ENCODE results near the gene CYSRT1.

Gene CYSRT1, protein sequence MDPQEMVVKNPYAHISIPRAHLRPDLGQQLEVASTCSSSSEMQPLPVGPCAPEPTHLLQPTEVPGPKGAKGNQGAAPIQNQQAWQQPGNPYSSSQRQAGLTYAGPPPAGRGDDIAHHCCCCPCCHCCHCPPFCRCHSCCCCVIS

DNA sequence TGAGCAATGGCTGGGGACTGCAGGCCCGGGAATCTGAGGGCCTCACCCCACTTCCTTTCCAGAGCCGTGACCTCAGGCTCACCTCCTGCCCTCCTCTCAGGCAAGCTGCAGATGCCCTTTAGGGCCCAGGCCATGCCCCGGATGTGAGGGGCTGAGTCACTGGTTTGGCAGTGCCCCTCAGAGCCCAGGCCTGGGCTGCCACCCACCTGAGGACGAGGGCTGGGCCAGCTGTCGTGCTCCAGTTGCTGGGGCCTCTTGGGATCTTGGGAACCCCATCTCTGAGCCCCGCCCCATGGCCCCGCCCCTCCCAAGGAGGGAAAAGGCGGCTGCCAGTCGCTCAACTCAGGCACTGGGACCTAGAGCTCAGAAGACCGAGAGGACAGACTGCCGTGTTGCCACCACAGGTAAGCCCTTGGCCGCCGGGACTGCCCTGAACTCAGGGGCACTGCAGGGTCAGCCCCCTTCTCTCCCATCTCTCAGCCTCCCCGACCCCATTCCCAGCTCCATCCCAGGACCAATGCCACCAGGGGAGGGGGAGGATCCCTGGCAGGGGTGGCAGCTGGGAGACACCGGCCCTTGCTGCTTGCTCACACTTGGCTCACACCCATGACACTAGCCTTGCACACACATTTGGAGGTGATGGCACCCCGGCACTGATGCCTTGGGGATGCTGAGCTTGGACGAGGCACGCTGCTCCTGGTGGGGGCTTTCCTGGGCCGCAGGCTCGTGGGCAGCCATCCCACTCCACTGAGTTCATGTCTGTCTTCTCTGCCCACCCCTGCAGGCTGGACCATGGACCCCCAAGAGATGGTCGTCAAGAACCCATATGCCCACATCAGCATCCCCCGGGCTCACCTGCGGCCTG is at the start of gene CYSRT1:
Gene CYSRT1 (plus strand): TSS at position 345 of the 865 bp plus-strand sequence. CDS start 448 bp downstream, at position 793.
- DNase-seq (ENCODE audit: low read depth): no peak
- TF ChIP-seq, protein P1, sequence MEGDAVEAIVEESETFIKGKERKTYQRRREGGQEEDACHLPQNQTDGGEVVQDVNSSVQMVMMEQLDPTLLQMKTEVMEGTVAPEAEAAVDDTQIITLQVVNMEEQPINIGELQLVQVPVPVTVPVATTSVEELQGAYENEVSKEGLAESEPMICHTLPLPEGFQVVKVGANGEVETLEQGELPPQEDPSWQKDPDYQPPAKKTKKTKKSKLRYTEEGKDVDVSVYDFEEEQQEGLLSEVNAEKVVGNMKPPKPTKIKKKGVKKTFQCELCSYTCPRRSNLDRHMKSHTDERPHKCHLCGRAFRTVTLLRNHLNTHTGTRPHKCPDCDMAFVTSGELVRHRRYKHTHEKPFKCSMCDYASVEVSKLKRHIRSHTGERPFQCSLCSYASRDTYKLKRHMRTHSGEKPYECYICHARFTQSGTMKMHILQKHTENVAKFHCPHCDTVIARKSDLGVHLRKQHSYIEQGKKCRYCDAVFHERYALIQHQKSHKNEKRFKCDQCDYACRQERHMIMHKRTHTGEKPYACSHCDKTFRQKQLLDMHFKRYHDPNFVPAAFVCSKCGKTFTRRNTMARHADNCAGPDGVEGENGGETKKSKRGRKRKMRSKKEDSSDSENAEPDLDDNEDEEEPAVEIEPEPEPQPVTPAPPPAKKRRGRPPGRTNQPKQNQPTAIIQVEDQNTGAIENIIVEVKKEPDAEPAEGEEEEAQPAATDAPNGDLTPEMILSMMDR (IDR thresholded peaks at IDR 0.05; ENCODE audit: low read depth, low read length, missing control alignments): no peak
- peak within 1 kb of the TSS; percentile 88 for H3K4me3 ChIP-seq (ENCODE audit: low read depth, low read length)

DNA sequence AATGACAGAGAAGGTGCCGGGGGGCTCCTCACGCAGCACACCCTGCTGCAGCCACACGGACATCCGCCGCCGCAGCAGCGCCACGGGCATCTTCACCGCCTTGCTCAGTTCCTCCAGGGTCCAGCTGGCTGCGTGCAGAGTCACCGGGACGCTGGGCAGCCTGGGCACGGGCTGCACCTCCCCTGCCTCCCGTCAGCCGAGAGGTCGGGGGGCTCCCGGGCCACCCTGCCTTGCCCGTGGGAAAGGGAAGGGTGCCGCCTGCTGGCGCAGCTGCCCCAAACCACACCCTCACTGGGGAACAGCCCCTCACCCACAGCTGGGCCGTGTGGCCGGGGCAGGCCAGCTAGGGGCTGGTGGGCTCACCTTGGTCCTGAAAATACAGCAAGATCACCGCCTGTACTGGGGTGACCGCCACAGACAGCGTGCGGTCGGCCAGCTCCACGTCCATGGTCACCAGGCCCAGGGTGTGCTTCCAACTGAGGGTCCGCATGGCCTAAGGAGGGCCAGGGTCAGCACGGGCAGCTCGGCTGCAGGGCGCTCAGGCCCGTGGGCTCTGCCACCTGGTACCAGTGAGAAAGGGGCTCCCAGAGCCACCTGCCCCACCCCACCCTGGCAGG is 49.5 kb upstream of the CYSRT1 start:
- DNase-seq (ENCODE audit: low read depth): no peak
- TF ChIP-seq, protein P1 (IDR thresholded peaks at IDR 0.05; ENCODE audit: low read depth, low read length, missing control alignments): peak; percentile 28
- H3K4me3 ChIP-seq (ENCODE audit: low read depth, low read length): no peak overlapping the region

DNA sequence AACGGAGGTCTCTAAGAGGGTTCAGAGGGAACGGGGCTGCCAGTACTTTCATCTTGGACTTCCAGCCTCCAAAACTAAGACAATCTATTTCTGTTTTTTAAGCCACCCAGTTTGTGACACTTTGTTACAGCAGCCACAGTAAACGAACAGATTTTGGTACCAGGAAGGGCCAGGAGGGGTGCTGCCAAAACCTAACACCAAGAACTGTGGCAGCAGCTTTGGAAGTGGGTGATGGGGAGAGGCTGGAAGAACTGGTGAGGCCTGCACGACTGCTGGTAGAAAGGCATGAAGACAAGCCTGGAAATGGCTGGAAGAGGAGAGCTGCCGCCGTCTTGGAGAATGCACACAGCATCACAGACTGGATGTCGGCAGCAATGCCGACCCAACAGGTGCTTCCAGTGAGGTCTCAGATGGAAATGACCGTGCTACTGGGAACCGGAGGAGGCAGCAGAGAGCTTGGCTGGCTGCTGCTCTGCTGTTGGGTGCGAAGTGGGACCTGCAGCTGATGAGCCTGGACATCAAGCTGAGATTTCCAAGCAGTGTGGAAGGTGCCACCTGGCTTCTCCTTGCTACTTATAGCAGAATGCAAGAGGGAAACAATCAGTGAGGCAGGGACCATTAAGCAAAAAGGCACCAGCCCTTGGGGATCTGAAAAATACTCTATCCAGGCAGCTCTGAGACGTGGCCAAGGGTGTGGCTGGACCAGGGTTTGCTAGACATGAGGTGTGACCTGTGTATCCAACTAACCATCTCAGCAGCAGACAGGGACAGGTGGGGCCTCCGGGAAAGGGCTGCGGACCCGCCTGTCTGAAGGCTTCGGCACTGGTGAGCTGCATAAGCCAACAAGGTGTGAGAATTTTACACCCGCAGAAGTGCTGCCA is 48.4 kb upstream of the CYSRT1 start:
- no peak for DNase-seq (ENCODE audit: low read depth)
- no peak overlapping the region for H3K4me3 ChIP-seq (ENCODE audit: low read depth, low read length)
- TF ChIP-seq, protein P1 (IDR thresholded peaks at IDR 0.05; ENCODE audit: low read depth, low read length, missing control alignments): peak; percentile 91

DNA sequence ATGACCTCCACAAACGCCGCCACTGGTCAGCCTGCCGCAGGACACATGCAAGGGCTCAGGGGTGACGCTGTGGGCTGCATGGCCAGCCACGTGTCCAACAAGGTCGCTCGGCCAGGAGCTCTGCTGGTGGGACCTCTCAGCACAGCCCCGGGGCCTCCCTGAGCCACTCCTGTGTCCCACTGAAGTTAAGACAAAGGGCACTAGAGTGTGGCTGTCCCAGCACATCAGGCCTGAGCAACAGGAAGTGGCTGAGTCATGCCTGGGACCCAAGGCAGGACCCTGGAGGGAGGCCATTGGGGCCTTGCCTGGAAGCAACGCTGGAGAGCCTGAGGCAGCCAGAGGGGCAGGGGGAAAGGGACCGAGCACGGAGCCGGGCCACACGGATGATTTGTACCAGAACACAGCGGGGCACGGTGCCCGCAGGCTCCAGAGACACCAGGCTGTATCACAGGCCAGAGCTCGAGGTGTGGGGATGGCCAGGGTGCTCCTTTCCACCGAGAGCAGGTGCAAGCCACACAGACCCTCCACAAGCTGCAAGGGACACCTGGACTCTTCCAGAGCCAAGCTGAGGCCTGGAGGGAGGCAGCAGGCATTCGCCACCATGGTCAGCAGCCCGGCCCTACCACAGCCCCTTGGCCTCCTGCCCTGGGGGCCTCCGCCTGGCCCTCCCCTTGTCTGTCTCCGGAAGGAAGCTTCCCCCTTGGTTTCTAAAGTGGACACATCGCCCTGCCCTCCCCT is 46.6 kb upstream of the CYSRT1 start:
- TF ChIP-seq, protein P1 (IDR thresholded peaks at IDR 0.05; ENCODE audit: low read depth, low read length, missing control alignments): no peak
- H3K4me3 ChIP-seq (ENCODE audit: low read depth, low read length): no peak overlapping the region
- no peak for DNase-seq (ENCODE audit: low read depth)

DNA sequence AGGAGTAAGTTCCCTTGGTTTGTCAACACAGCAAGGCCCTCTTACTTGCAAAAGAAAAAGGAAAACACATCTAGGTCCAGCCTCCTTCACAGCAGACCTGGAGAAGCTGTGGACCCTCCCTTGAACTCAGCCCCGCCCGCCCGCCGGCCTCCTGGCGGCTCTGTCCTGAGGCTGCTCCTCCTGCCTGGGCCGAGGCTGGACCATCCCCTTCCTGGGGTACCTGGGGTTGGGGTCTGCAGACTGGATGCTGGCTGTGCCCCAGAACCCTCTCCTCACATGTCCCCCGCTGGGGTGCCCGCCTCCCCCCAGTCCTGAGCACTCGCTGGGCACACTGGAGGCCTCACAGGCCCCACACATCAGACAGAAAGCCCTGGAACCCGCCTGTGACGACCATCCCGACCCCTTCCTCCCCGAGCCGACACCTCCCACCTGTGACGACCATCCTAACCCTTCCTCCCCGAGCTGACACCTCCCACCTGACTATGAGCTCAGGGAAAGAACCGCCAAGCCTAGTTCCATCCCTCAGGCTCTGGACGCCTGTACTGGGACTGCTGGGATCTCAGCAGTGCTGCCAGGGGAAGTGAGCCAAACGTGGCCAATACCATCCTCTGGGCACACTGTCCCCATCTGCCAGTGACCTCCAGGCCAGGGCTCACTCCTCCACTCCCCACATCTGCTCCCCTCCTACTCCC is 45.9 kb upstream of the CYSRT1 start:
- DNase-seq (ENCODE audit: low read depth): no peak
- no peak overlapping the region for H3K4me3 ChIP-seq (ENCODE audit: low read depth, low read length)
- TF ChIP-seq, protein P1 (IDR thresholded peaks at IDR 0.05; ENCODE audit: low read depth, low read length, missing control alignments): no peak
